Measurements from ENCODE around the gene RNU1-1. TPM values are rescaled to one million over a fixed set of nuclear protein-coding genes. Genes with fewer than 3 reads are reported as not detected.
"Not testable (repeated sequence)": the region's sequence is repeated elsewhere in the genome, so short reads cannot be mapped to it uniquely, and the experiment has no call there.

RNU1-1 gene
- total RNA-seq, 6 experiments from 2014 or later, result under 0.01 to 3,377 (median 977) TPM

DNA sequence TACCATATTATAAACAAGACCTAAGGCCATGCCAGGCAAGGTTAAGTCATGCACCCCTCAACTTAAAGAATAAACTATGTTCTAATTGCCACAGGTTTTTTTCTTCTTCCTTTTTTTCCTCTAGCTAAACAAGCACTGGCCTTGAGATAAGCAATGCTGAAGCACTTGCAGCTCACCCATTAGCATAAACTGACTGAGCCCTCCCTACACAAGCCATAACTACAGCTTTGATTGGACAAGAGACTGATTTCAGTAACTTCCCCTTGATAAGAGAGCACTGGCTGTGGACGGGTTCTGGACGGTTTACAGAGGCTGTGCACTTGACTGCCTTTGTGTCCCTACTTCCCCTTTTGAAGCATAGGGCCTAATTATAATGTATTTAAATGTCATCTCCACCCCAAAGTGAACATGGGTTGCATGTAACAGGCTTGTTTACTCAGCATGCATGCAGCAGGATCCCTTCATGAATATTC is 26.4 kb upstream of the RNU1-1 start:
- H3K27me3 ChIP-seq; H3K9me3 ChIP-seq; DNase-seq; H3K36me3 ChIP-seq; H3K4me1 ChIP-seq; ATAC-seq; H3K27ac ChIP-seq; H3K4me3 ChIP-seq; intact Hi-C loops (cut with DNase I): not testable (repeated sequence)
- WGBS (ENCODE audit: insufficient coverage, low coverage, low lambda C conversion rate, missing lambda C conversion rate), result 7% methylated on average over 2 of the region's 2 CpGs

DNA sequence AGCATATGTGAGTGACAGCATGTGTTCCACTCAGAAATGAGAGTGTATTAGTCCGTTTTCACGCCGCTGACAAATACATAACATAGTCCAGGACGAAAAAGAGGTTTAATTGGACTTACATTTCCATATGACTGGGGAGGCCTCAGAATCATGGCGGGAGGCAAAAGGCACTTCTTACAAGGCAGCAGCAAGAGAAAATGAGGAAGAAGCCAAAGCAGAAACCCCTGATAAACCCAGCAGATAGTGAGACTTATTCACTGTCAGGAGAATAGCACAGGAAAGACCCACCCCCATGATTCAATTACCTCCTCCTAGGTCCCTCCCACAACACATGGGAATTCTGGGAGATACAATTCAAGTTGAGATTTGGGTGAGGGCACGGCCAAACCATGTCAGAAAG is 23.4 kb upstream of the RNU1-1 start:
- H3K9me3 ChIP-seq; H3K4me3 ChIP-seq; H3K27me3 ChIP-seq; intact Hi-C loops (cut with DNase I); H3K36me3 ChIP-seq; DNase-seq; H3K27ac ChIP-seq; ATAC-seq; H3K4me1 ChIP-seq: not testable (repeated sequence)
- WGBS (ENCODE audit: insufficient coverage, low coverage, low lambda C conversion rate, missing lambda C conversion rate), result 72% methylated on average over 5 of the region's 6 CpGs

DNA sequence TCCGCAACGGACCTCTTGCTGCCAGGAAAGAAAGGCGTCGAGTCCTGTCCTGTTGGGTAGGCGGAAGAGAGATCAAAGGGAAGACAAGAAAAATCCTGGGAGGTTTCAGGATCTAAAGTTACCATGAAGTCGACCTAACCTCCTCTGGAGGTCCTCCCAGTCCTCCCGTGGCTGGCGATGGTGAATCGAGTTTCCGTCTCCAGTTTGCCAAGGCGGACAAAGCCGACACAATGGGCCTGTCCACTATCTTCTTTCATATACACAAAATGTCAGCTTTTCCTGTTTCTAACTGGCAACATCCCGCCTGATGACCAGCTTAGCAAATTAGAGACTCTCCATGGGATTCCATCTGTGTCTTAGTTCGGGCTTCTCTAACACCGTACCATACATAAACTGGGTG is 22.7 kb upstream of the RNU1-1 start:
- H3K27me3 ChIP-seq; H3K4me3 ChIP-seq; H3K9me3 ChIP-seq; DNase-seq; H3K4me1 ChIP-seq; H3K36me3 ChIP-seq; ATAC-seq; intact Hi-C loops (cut with DNase I); H3K27ac ChIP-seq: not testable (repeated sequence)
- 78% methylated on average over 13 of the region's 15 CpGs for WGBS (ENCODE audit: insufficient coverage, low coverage, low lambda C conversion rate, missing lambda C conversion rate)

DNA sequence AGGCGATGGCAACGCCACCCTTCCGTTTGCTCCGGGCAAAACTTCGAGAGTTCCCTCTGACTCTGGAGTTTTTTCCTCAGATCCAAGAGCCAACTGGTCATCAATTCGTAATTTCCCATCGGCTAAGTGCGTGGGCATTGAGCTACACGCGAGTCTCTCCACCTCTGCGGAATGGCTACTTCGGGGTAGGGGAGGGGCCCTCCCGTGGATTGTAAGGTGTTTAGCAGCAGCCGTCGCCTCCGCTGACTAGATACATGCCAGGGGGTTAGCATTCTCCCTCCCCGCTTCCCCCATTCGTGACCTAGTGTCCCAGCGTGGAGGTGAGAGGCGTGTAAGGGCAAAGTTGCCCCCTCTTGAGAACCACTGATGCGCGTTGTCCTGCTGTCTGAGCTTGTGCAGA is 21.8 kb upstream of the RNU1-1 start:
- peak in 2 of 4 donors; percentile 30 to 59 for ATAC-seq
- H3K36me3 ChIP-seq; H3K4me1 ChIP-seq; H3K27ac ChIP-seq; H3K27me3 ChIP-seq; DNase-seq; H3K9me3 ChIP-seq; H3K4me3 ChIP-seq; intact Hi-C loops (cut with DNase I): not testable (repeated sequence)
- WGBS (ENCODE audit: insufficient coverage, low coverage, low lambda C conversion rate, missing lambda C conversion rate), result 71% methylated on average over 10 of the region's 22 CpGs

DNA sequence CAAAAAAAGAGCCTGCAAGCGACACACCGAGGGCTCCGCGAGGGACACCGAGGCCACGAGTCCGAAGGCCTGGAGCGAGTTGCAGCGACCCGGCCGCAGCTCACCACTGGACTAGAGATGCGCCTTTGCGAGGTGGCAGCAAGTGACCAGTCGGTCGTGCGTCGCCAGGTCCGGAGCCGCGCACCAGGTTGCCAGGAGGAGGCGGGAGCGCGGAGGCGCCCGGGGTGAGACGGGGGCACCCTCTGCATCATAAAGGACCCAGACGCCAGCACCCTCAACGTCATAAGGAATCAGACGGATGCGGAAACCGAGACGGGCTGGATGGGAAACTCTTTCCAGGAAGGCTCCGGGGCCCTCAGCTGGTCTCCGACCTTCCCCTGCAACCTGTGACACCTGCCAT is 21.4 kb upstream of the RNU1-1 start:
- H3K4me3 ChIP-seq; H3K4me1 ChIP-seq; H3K27ac ChIP-seq; intact Hi-C loops (cut with DNase I); H3K27me3 ChIP-seq; H3K36me3 ChIP-seq; DNase-seq; H3K9me3 ChIP-seq: not testable (repeated sequence)
- 26% methylated on average over 18 of the region's 34 CpGs for WGBS (ENCODE audit: insufficient coverage, low coverage, low lambda C conversion rate, missing lambda C conversion rate)
- ATAC-seq, result peak; percentile 13 to 32 (median 27)

DNA sequence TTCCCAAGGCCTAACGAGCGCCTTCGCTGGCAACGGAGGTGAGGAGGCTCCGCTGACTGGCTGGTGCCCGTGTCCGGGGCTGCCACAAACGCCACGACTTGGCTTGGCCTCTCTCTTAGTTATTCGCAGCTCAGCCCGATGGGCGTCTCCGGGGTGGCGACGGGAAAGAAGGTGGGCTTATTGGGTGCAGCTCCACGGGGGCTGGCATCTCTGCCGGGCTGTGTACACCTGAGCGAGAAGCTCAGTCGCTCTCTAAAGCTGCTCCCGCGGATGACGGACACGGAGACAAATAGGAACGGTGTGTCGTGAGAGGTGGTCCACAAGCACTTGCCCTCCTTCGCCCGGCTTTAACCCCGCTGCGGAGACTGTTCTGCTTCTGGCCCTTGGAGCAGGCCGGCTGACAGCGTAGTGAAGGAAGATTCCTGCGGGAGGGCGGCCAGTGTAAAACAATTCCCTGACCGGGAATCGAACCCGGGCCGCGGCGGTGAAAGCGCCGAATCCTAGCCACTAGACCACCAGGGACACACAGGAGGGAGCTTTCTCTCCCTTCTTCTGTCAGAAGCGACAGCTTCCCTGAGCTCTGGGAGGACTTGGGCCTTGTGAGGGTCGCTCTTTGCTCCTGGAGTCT is 20.9 kb upstream of the RNU1-1 start:
- intact Hi-C loops (cut with DNase I); H3K4me3 ChIP-seq; H3K9me3 ChIP-seq; H3K27ac ChIP-seq; H3K36me3 ChIP-seq; DNase-seq; H3K4me1 ChIP-seq; H3K27me3 ChIP-seq: not testable (repeated sequence)
- ATAC-seq, result peak; percentile 54 to 80 (median 72)
- WGBS (ENCODE audit: insufficient coverage, low coverage, low lambda C conversion rate, missing lambda C conversion rate), result 11% methylated on average over 8 of the region's 43 CpGs

DNA sequence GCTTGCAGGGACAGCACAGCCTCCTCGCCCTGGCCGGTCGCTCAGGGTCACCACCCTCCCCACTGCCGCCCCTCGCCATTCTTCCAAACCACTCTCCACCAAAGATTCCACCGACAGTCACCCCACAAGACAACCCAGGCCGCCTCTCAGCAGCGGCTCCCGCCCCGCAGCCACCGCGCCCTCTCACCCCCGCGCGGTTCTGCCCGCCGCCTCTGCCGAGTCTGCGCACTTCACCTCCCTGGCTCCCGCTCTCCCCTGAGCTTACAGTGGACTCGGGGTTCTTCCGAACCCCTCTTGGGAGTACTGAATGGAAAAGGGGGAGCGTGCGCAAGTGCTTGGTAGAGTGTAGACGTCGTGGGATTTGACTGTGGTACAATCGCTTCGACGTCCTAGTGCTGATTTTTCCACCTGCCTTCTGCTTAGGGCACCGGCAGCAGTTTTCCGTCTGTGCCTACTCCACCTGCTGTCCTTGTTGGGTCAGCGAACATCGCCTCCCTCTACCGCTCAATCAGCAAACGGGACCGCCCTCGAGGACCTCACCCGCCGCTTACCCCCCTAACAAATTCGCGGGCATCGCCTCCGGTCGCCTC is 20.2 kb upstream of the RNU1-1 start:
- H3K4me3 ChIP-seq; H3K9me3 ChIP-seq; H3K27ac ChIP-seq; DNase-seq; H3K4me1 ChIP-seq; H3K27me3 ChIP-seq; H3K36me3 ChIP-seq; intact Hi-C loops (cut with DNase I): not testable (repeated sequence)
- 14% methylated on average over 28 of the region's 44 CpGs for WGBS (ENCODE audit: insufficient coverage, low coverage, low lambda C conversion rate, missing lambda C conversion rate)
- ATAC-seq, result peak; percentile 25 to 63 (median 41)

DNA sequence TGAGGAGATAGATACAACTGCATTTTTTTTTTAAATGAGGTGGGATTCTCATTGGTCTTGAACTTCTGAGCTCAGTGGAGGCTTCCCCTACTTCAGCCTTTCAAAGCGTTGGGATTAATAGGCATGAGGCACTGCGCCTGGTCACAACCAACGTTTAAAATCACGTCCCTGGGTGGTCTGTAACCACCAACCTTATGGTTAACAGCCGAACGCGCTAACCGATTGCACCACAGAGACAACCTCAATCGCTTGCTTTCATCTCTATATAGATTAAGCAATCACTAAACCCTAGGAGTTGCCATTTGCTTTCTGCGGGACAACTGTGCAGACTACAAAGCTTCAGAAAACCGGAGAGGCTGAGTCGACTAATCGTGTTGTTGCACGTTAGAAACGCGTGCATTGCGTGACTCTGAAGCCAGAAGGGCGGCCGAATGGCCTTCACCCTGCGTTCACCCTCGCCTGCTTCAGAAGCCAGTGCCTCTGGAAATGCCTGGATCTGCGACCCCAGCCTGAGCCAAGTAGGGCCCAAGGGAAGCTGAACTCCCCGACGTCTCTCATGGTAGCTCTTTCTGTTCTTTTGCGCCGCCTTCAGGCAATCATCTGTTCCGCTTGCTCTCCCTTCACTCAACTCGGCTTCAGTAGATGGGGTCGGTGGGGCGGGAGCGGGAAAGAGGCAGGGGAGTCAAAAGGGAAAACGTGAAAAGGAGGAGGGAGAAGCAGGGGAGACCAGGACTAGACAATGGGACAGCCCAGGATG is 18.3 kb upstream of the RNU1-1 start:
- 23% methylated on average over 21 of the region's 32 CpGs for WGBS (ENCODE audit: insufficient coverage, low coverage, low lambda C conversion rate, missing lambda C conversion rate)
- intact Hi-C loops (cut with DNase I), result not testable (repeated sequence)

DNA sequence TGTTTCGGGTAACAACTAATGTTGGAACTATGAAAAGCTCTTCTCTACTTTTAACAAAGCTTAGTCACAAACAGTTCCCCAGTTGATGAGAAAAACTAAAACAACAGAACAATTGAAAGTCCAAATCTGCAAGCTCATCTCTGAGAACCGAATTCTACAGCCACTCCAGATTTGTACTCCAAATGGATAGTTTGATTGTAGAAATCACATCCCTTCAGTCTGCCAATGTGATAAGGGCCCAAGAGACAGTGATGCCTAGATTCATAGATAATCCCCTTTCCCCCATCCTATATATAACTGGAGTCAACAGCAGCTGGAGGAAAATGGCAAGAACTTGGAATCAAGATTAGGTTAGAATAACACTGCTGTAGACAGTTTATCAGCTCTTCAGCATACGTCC is 14.3 kb upstream of the RNU1-1 start:
- H3K27me3 ChIP-seq; H3K4me1 ChIP-seq; H3K9me3 ChIP-seq; H3K36me3 ChIP-seq; DNase-seq; H3K4me3 ChIP-seq; intact Hi-C loops (cut with DNase I); ATAC-seq; H3K27ac ChIP-seq: not testable (repeated sequence)
- 58% methylated on average over 3 of the region's 3 CpGs for WGBS (ENCODE audit: insufficient coverage, low coverage, low lambda C conversion rate, missing lambda C conversion rate)

More for the DNA sequence above, 18.3 kb upstream of the RNU1-1 start:
- not testable (repeated sequence) for DNase-seq, H3K4me3 ChIP-seq, H3K4me1 ChIP-seq, H3K27ac ChIP-seq, H3K9me3 ChIP-seq, H3K36me3 ChIP-seq, H3K27me3 ChIP-seq
- peak in 1 of 4 donors; percentile 59 for ATAC-seq

DNA sequence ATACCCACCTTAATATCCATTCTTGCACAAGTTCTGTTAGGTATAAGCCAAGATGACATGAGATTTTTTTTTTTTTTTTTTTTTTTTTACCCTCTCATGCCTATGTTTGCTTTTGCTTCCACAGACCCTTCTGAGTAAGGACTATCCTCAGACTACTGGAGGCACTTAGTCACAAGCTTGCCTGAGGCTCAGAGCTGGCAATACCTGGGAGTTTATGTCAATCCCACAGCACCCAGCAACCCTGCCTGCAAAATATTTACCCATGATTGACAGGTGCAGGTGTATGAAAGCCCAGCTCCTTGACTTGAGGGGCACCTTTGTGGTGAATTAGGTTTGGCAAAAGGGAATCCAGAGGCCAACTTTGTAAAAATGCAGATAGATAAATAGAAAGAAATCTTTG is 11.7 kb upstream of the RNU1-1 start:
- H3K4me1 ChIP-seq; H3K27ac ChIP-seq; H3K4me3 ChIP-seq; ATAC-seq; DNase-seq; intact Hi-C loops (cut with DNase I); H3K36me3 ChIP-seq; H3K9me3 ChIP-seq; H3K27me3 ChIP-seq: not testable (repeated sequence)

DNA sequence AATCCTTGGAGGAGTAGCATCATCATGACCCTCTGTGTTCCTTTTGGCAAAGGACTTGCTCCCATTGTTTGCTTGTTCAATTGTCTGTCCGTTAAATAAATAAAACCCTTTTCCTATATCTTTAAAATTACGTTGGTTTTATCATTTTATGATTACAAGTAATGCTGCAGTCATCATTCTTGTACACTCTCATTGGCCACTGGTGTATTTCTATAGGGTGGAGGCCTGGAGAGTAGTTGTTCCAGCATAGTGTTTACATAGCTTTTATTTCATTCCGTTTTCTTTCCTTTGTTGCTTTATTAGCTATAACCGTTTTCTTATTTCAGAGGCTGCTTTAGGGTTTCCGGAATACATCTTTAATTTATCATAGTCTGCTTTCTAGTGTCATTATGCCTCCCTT is 7.6 kb upstream of the RNU1-1 start:
- DNase-seq; H3K27ac ChIP-seq; H3K4me1 ChIP-seq; ATAC-seq; H3K36me3 ChIP-seq; intact Hi-C loops (cut with DNase I); H3K4me3 ChIP-seq; H3K27me3 ChIP-seq; H3K9me3 ChIP-seq: not testable (repeated sequence)
- WGBS (ENCODE audit: insufficient coverage, low coverage, low lambda C conversion rate, missing lambda C conversion rate), result 62% methylated on average over 5 of the region's 5 CpGs
